K562 (cell line): ENCODE measurements around the gene PKLR. TPM values are rescaled to one million over a fixed set of nuclear protein-coding genes. Genes with fewer than 3 reads are reported as not detected.

Source experiments
- ETV5 ChIP-seq: sonication (generic); formaldehyde crosslinking; IDR thresholded peaks from 2 replicates; pipeline ENCODE4 v1.4.0; 2020; ENCODE audit warnings: low read depth, mild to moderate bottlenecking, missing genetic modification reagents
- SIX5 ChIP-seq, 2 experiments: IDR thresholded peaks; 2 replicates each; pipeline ENCODE4 v1.6.1; 2011; ENCODE audit warnings: low read length in 2 of 2, borderline replicate concordance in 1 of 2, low read depth in 1 of 2, mild to moderate bottlenecking in 1 of 2, moderate library complexity in 1 of 2; ENCODE audit not compliant: insufficient read depth in 1 of 2
- ZNF644 ChIP-seq: fragments of 200-800 bp; sonication (Bioruptor generic); IDR thresholded peaks from 2 replicates; pipeline ENCODE4 v1.6.1; 2016; ENCODE audit warnings: low read depth, missing genetic modification characterization, missing compliant biosample characterization
- polyA plus RNA-seq, 8 experiments: library from polyadenylated mRNA; depleted of rRNA in 4 of 8; stranded (reverse) in 5 of 8; unstranded in 3 of 8; fragments of >200 nt; fragmentation: Nextera tagmentation in 2 of 8; fragmentation: Illumina TruSeq in 1 of 8; extraction: Ambion mirVana in 2 of 8; extraction: Trizol in 1 of 8; gene quantifications; 2 replicates each; pipeline versions ENCODE4 v1.2.1 to v1.2.3, GENCODE V29; 2011 to 2014; ENCODE audit warnings: inconsistent platforms in 1 of 8, missing spikeins in 1 of 8
- total RNA-seq, 7 experiments: library from RNA; depleted of rRNA in 6 of 7; stranded (reverse); fragments of >200 nt in 6 of 7; fragmentation: Illumina TruSeq in 2 of 7; extraction: Trizol in 2 of 7; gene quantifications; 2 replicates each; pipeline versions ENCODE4 v1.2.1 to v1.2.3, GENCODE V29; 2011 to 2021; ENCODE audit warnings: low replicate concordance in 1 of 7
- TF ChIP-seq, protein P1 (sequence below): sonication (generic); formaldehyde crosslinking; IDR thresholded peaks from 2 replicates; pipeline ENCODE4 v1.8.0; 2023; ENCODE audit warnings: missing genetic modification reagents, mild to moderate bottlenecking, borderline replicate concordance
- TF ChIP-seq, protein P2 (sequence below): sonication (generic); formaldehyde crosslinking; IDR thresholded peaks from 2 replicates; pipeline ENCODE4 v1.8.0; 2022; ENCODE audit warnings: mild to moderate bottlenecking, low read depth, missing genetic modification reagents

PKLR gene
- total and polyA plus RNA-seq, 9 of the 15 experiments (the other 6 are each of a cell fraction or from before 2014, with no cell fraction given): 10.7 to 78.4 (median 38.2) TPM

DNA sequence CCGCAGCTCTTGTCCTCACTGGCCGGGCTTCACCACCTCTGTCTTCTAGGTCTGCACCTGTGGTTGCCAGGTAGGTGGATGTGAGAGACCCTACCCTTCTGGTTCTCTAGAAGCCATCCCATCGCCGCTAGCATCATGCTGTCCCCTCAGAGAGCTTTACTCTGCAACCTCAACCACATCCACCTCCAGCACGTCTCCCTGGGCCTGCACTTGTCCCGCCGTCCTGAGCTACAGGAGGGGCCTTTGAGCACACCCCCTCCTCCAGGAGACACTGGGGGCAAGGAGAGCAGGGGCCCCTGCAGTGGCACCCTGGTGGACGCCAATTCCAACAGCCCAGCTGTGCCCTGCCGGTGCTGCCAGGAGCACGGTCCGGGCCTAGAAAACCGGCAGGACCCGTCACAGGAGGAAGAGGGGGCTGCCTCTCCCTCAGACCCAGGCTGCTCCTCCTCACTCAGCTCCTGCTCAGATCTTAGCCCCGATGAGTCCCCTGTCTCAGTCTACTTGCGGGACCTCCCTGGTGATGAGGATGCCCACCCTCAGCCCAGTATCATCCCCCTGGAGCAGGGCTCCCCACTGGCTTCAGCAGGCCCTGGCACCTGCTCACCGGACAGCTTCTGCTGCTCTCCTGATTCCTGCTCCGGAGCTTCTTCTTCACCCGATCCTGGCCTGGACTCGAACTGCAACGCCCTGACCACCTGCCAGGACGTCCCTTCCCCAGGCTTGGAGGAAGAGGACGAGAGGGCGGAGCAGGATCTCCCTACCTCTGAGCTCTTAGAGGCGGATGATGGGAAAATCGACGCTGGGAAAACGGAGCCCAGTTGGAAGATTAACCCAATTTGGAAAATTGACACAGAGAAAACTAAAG lies 20.6 kb upstream of the PKLR start (continued):
- TF ChIP-seq, protein P1, sequence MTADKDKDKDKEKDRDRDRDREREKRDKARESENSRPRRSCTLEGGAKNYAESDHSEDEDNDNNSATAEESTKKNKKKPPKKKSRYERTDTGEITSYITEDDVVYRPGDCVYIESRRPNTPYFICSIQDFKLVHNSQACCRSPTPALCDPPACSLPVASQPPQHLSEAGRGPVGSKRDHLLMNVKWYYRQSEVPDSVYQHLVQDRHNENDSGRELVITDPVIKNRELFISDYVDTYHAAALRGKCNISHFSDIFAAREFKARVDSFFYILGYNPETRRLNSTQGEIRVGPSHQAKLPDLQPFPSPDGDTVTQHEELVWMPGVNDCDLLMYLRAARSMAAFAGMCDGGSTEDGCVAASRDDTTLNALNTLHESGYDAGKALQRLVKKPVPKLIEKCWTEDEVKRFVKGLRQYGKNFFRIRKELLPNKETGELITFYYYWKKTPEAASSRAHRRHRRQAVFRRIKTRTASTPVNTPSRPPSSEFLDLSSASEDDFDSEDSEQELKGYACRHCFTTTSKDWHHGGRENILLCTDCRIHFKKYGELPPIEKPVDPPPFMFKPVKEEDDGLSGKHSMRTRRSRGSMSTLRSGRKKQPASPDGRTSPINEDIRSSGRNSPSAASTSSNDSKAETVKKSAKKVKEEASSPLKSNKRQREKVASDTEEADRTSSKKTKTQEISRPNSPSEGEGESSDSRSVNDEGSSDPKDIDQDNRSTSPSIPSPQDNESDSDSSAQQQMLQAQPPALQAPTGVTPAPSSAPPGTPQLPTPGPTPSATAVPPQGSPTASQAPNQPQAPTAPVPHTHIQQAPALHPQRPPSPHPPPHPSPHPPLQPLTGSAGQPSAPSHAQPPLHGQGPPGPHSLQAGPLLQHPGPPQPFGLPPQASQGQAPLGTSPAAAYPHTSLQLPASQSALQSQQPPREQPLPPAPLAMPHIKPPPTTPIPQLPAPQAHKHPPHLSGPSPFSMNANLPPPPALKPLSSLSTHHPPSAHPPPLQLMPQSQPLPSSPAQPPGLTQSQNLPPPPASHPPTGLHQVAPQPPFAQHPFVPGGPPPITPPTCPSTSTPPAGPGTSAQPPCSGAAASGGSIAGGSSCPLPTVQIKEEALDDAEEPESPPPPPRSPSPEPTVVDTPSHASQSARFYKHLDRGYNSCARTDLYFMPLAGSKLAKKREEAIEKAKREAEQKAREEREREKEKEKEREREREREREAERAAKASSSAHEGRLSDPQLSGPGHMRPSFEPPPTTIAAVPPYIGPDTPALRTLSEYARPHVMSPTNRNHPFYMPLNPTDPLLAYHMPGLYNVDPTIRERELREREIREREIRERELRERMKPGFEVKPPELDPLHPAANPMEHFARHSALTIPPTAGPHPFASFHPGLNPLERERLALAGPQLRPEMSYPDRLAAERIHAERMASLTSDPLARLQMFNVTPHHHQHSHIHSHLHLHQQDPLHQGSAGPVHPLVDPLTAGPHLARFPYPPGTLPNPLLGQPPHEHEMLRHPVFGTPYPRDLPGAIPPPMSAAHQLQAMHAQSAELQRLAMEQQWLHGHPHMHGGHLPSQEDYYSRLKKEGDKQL (CRISPR knock-in tag): no peak
- TF ChIP-seq ZNF644 (tag) (no peak), ETV5 (no peak), SIX5 (IDR thresholded peaks at IDR 0.05; ENCODE audit: borderline replicate concordance in 1 of 2, insufficient read depth in 1 of 2, low read depth in 1 of 2, low read length in 2 of 2) (no peak)
- TF ChIP-seq, protein P2, sequence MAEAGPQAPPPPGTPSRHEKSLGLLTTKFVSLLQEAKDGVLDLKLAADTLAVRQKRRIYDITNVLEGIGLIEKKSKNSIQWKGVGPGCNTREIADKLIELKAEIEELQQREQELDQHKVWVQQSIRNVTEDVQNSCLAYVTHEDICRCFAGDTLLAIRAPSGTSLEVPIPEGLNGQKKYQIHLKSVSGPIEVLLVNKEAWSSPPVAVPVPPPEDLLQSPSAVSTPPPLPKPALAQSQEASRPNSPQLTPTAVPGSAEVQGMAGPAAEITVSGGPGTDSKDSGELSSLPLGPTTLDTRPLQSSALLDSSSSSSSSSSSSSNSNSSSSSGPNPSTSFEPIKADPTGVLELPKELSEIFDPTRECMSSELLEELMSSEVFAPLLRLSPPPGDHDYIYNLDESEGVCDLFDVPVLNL (CRISPR knock-in tag): no peak
